GF-D8 (cell line): Measurements from ENCODE around the gene TCEA3.
A peak's percentile ranks its signal among the peaks of the same experiment; 100 is the strongest.

Experiments
- DNase-seq: peaks from one replicate; lab custom pipeline; 2025; lab: John Stamatoyannopoulos, UW

The TCEA3 gene

GRCh38 chr1:23446661-23447310 lies 22.2 kb upstream of the TCEA3 start:
- no peak for DNase-seq

GRCh38 chr1:23444596-23445390 lies 20.2 kb upstream of the TCEA3 start:
- DNase-seq = no peak

- DNase-seq = peak; percentile 12
Measured at GRCh38 chr1:23444104-23444533, 19.6 kb upstream of the TCEA3 start.

- DNase-seq = no peak
Measured at GRCh38 chr1:23442751-23443150, 18.2 kb upstream of the TCEA3 start.

GRCh38 chr1:23441446-23442148 lies 17.0 kb upstream of the TCEA3 start:
- DNase-seq = no peak

- no peak for DNase-seq
Measured at GRCh38 chr1:23438545-23438944, 14.0 kb upstream of the TCEA3 start.

GRCh38 chr1:23437355-23437664 lies 12.8 kb upstream of the TCEA3 start:
- DNase-seq = no peak

- no peak for DNase-seq
Measured at GRCh38 chr1:23436520-23437354, 12.2 kb upstream of the TCEA3 start.

GRCh38 chr1:23434260-23434775 lies 9.8 kb upstream of the TCEA3 start:
- no peak for DNase-seq

- DNase-seq = no peak
Measured at GRCh38 chr1:23433122-23433521, 8.6 kb upstream of the TCEA3 start.

GRCh38 chr1:23431431-23431830 lies 6.9 kb upstream of the TCEA3 start:
- DNase-seq = no peak

GRCh38 chr1:23430803-23431202 lies 6.3 kb upstream of the TCEA3 start:
- no peak for DNase-seq

GRCh38 chr1:23428136-23428905 lies 3.8 kb upstream of the TCEA3 start:
- no peak for DNase-seq

GRCh38 chr1:23427550-23427949 lies 3.0 kb upstream of the TCEA3 start:
- DNase-seq = no peak

- DNase-seq = no peak
Measured at GRCh38 chr1:23426828-23427227, 2.3 kb upstream of the TCEA3 start.

- no peak for DNase-seq
Measured at GRCh38 chr1:23425193-23425494, 596 bp upstream of the TCEA3 start.

GRCh38 chr1:23423415-23424292 lies 894 bp downstream of the TCEA3 start:
- DNase-seq = no peak

GRCh38 chr1:23422941-23423340 lies 1.6 kb downstream of the TCEA3 start:
- DNase-seq = no peak

GRCh38 chr1:23422241-23422877 lies 2.2 kb downstream of the TCEA3 start:
- peak; percentile 10 for DNase-seq

GRCh38 chr1:23421753-23422240 lies 2.8 kb downstream of the TCEA3 start:
- no peak for DNase-seq
